GM19025 (cell line): ENCODE data around the gene MRPS31.

Source experiments
- ATAC-seq: cut with Tn5 transposase; IDR thresholded peaks from one replicate; pipeline ENCODE4 v1.9.1; 2021; ENCODE audit warnings: mild to moderate bottlenecking, low read depth, moderate library complexity; ENCODE audit not compliant: unreplicated experiment

Gene MRPS31

DNA sequence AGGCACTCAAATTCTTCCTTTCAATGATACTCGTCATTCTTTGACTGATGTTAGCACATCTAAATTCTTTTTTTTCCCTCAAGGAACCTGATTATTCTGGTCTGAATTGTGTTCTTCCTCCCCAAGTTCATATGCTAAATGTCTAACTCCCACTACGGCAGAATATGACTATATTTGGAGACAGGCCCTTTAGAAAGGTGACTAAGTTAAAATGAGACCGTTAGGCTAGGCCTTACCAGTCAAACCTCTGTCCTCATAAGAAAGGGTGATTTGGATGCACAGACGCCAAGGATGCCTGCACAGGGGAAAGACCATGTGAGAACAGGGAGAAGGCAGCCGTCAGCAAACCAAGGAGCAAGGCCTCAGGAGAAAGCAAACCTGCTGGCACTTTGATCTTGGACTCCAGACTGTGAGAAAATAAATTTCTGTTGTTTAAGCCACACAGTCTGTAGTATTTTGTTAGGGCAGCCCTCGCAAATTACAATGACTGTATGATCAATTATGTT, 91.5 kb downstream of the MRPS31 start:
- ATAC-seq, result no peak
